ENCODE measurements around the gene USP28.
A peak's percentile ranks its signal among the peaks of the same experiment; 100 is the strongest.

Gene USP28

DNA sequence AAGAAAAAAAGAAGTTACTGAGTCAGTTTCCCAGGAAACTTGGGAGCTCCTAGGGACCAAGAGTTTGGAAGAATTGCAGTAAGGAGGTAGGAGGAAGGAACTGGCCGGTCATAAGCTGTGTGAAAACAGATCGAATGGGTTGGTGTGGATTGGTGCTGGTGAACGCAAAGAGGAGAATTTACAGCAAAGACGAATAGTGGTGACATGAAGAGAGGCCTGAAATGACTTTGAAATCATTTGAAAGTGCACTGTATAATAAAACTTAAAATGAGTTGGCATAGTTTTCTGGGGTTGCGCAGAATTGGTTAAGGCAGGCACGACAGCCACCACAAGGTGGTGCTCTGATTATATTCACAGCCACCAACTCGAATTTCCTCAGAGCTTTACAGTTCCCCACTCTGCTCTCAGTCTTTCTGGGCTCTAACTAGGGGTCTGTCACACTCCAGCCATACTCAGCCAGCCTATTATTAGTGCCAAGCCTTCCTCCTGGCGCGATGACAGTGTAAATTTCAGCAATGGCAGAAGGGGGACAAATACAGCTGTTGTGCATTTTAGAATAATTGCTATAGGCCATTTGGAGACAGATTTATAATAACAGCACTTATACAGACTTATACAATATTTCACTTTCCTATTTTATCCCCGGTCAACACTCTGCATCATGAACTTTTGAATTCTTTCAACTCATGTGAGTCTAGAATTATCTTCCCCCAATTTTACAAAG is 20.9 kb upstream of the USP28 start:
- Histone ChIP-seq H3K9me3 (replicated peaks; ENCODE audit: insufficient read depth, low read length) (no peaks in the 10 kb centered on the region), H3F3A (ENCODE audit: insufficient read depth, low read length) (peaks cover 12% of the 10 kb centered on the region), H3K4me2 (ENCODE audit: low read depth, low read length) (no peak overlapping the region), H3K79me2 (ENCODE audit: low read length) (no peaks in the 10 kb centered on the region), H3K27me3 (replicated peaks; ENCODE audit: insufficient read depth, low read length) (no peaks in the 10 kb centered on the region), H3K27ac (ENCODE audit: low read length) (no peak overlapping the region), H3K9me2 (replicated peaks; ENCODE audit: insufficient read depth, low read length) (no peaks in the 10 kb centered on the region), H3K4me3 (ENCODE audit: low read length) (no peak overlapping the region), H3K9ac (ENCODE audit: low read length) (no peak overlapping the region), H3K36me3 (replicated peaks; ENCODE audit: insufficient read depth, low read length) (no peaks in the 10 kb centered on the region), H2AFZ (ENCODE audit: low read length) (no peak overlapping the region), H3K4me1 (ENCODE audit: low read length) (peaks cover 9% of the 10 kb centered on the region), H4K20me1 (ENCODE audit: insufficient read depth, low read length) (no peaks in the 10 kb centered on the region)
- TF ChIP-seq, protein P1, sequence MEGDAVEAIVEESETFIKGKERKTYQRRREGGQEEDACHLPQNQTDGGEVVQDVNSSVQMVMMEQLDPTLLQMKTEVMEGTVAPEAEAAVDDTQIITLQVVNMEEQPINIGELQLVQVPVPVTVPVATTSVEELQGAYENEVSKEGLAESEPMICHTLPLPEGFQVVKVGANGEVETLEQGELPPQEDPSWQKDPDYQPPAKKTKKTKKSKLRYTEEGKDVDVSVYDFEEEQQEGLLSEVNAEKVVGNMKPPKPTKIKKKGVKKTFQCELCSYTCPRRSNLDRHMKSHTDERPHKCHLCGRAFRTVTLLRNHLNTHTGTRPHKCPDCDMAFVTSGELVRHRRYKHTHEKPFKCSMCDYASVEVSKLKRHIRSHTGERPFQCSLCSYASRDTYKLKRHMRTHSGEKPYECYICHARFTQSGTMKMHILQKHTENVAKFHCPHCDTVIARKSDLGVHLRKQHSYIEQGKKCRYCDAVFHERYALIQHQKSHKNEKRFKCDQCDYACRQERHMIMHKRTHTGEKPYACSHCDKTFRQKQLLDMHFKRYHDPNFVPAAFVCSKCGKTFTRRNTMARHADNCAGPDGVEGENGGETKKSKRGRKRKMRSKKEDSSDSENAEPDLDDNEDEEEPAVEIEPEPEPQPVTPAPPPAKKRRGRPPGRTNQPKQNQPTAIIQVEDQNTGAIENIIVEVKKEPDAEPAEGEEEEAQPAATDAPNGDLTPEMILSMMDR (IDR thresholded peaks at IDR 0.05; ENCODE audit: low read length): peak; percentile 79
- no peak for TF ChIP-seq EZH2phosphoT487 (IDR thresholded peaks at IDR 0.05; ENCODE audit: low read length)
- TF ChIP-seq EZH2 (optimal IDR thresholded peaks at IDR 0.05; ENCODE audit: low read depth, low read length): no peak
- DNase-seq: no peak

DNA sequence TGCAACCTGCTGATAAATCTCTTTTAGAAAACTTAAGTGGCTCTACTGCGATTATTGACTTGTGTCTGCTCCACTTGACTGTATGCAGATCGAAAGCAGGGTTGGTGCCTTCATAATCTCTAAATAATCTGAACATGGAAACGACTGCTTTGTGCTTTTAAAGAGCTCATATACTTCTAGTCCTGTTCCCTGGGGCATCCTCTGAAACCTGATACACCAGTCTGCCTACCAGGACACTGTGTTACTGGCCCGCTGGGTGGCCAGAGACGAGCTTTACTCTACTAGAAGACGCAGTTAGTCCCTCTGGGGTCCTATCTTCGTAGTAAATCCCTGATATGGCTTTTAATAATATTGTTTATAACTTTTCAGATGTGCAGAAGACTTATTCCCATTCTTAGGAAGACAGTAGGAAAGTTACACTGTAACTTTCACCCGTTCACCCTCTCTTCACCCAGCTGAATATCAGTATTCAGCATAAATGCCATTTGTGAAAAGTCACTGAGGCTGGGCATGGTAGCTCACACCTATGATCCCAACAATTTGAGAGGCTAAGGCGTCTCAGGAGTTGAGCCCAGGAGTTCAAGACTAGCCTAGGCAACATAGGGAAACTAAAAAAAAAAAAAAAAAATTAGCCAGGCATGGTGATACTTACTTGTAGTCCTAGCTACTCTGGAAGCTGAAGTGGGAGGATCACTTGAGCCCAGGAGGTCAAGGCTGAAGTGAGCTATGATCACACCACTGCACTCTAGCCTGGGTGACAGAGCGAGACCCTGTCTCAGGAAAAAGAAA is 20.2 kb upstream of the USP28 start:
- Histone ChIP-seq H2AFZ (ENCODE audit: low read length) (no peak overlapping the region), H3K4me3 (ENCODE audit: low read length) (no peak overlapping the region), H3K4me1 (ENCODE audit: low read length) (peaks cover 9% of the 10 kb centered on the region), H3K36me3 (replicated peaks; ENCODE audit: insufficient read depth, low read length) (no peaks in the 10 kb centered on the region), H4K20me1 (ENCODE audit: insufficient read depth, low read length) (no peaks in the 10 kb centered on the region), H3K9me3 (replicated peaks; ENCODE audit: insufficient read depth, low read length) (no peaks in the 10 kb centered on the region), H3K9me2 (replicated peaks; ENCODE audit: insufficient read depth, low read length) (no peaks in the 10 kb centered on the region), H3K4me2 (ENCODE audit: low read depth, low read length) (no peak overlapping the region), H3K27me3 (replicated peaks; ENCODE audit: insufficient read depth, low read length) (no peaks in the 10 kb centered on the region), H3F3A (ENCODE audit: insufficient read depth, low read length) (peaks cover 12% of the 10 kb centered on the region), H3K9ac (ENCODE audit: low read length) (no peak overlapping the region), H3K27ac (ENCODE audit: low read length) (no peak overlapping the region), H3K79me2 (ENCODE audit: low read length) (no peaks in the 10 kb centered on the region)
- no peak for TF ChIP-seq EZH2phosphoT487 (IDR thresholded peaks at IDR 0.05; ENCODE audit: low read length)
- TF ChIP-seq, protein P1 (IDR thresholded peaks at IDR 0.05; ENCODE audit: low read length): no peak
- TF ChIP-seq EZH2 (optimal IDR thresholded peaks at IDR 0.05; ENCODE audit: low read depth, low read length): no peak
- no peak for DNase-seq

DNA sequence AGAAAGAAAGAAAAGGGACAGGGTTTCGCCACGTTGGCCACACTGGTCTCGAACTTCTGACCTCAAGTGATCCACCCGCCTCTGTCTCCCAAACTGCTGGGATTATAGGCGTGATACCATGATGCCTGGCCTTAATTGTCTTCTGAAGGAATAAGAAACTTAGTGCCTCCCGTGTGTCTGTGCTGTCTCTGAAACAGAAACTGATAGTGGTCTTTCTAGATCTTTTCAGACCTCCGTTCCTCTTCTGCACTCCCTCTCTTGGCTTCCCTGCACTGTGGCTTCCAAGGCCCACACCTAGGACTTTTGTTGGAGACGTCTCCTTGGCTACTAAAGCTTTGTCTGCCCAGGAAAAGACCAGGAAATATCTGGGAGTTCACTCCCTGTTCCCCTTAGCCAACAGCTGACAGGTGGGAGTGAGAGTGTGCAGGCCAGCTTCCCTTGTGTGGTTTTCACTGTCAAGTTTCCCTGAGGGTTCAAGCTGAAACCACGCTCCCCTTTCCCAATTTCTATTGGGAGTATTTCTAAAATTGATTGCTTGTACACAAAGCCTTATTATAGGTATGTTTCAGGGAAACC is 19.1 kb upstream of the USP28 start:
- Histone ChIP-seq H3K4me1 (ENCODE audit: low read length) (peaks cover 9% of the 10 kb centered on the region), H3K9me2 (replicated peaks; ENCODE audit: insufficient read depth, low read length) (no peaks in the 10 kb centered on the region), H3K79me2 (ENCODE audit: low read length) (no peaks in the 10 kb centered on the region), H3K4me2 (ENCODE audit: low read depth, low read length) (peak overlapping the region; percentile 87), H3K27ac (ENCODE audit: low read length) (no peak overlapping the region), H4K20me1 (ENCODE audit: insufficient read depth, low read length) (no peaks in the 10 kb centered on the region), H3K36me3 (replicated peaks; ENCODE audit: insufficient read depth, low read length) (no peaks in the 10 kb centered on the region), H3K9me3 (replicated peaks; ENCODE audit: insufficient read depth, low read length) (no peaks in the 10 kb centered on the region), H3K9ac (ENCODE audit: low read length) (peak overlapping the region; percentile 28; the same call in 1 of the 2 replicates), H2AFZ (ENCODE audit: low read length) (peak overlapping the region; percentile 74), H3K4me3 (ENCODE audit: low read length) (peak overlapping the region; percentile 49), H3K27me3 (replicated peaks; ENCODE audit: insufficient read depth, low read length) (no peaks in the 10 kb centered on the region), H3F3A (ENCODE audit: insufficient read depth, low read length) (peaks cover 12% of the 10 kb centered on the region)
- peak; percentile 50 for DNase-seq
- no peak for TF ChIP-seq EZH2phosphoT487 (IDR thresholded peaks at IDR 0.05; ENCODE audit: low read length)
- TF ChIP-seq, protein P1 (IDR thresholded peaks at IDR 0.05; ENCODE audit: low read length): no peak
- TF ChIP-seq EZH2 (optimal IDR thresholded peaks at IDR 0.05; ENCODE audit: low read depth, low read length): no peak
